CD4-positive, alpha-beta T cell (primary cell): ENCODE results near the gene RNF186. TPM values are rescaled to one million over a fixed set of nuclear protein-coding genes. Genes with fewer than 3 reads are reported as not detected.

Experiments used
- ATAC-seq: fragments of 200-7000 bp; cut with Tn5 transposase; one replicate; pipeline ENCODE4 v1.10.0; 2022; ENCODE audit warnings: mild to moderate bottlenecking; ENCODE audit not compliant: poor library complexity
- CTCF ChIA-PET: fragments of 350-600 bp; sonication (Branson Sonifier 250); formaldehyde crosslinking; loops from one replicate; lab custom pipeline; 2021; ENCODE audit warnings: antibody characterized with exemption, inconsistent platforms; lab: Charles Lee
- POLR2A ChIA-PET: fragments of 350-600 bp; sonication (Branson Sonifier 250); formaldehyde crosslinking; loops from one replicate; lab custom pipeline; 2021; ENCODE audit warnings: antibody characterized with exemption, inconsistent platforms; lab: Charles Lee
- DNase-seq, 14 experiments: peaks; one replicate each; pipeline ENCODE4 v3.0.0-alpha.2; 2013 to 2020; ENCODE audit warnings: mixed read lengths in 2 of 14
- H3K27ac ChIP-seq, 2 donors: one replicate each; pipeline versions ENCODE4 v1.5.1 to v1.7.0; 2013; ENCODE audit warnings: low read length in 2 of 2, low read depth in 1 of 2, mild to moderate bottlenecking in 1 of 2
- H3K27me3 ChIP-seq, 2 experiments: 1 replicate in 1 of 2; 2 replicates in 1 of 2; pipeline versions ENCODE4 v1.6.1 to v1.7.0; 2013; ENCODE audit warnings: low read length in 2 of 2, control low read depth in 1 of 2, mild to moderate bottlenecking in 1 of 2, moderate library complexity in 1 of 2; ENCODE audit not compliant: insufficient read depth in 2 of 2, control insufficient read depth in 1 of 2
- H3K36me3 ChIP-seq: one replicate; pipeline ENCODE4 v1.6.1; 2013; ENCODE audit warnings: low read length, control low read depth; ENCODE audit not compliant: insufficient read depth
- H3K4me1 ChIP-seq: one replicate; pipeline ENCODE4 v1.6.1; 2013; ENCODE audit warnings: low read length, control low read depth; ENCODE audit not compliant: insufficient read depth
- H3K4me3 ChIP-seq: one replicate; pipeline ENCODE4 v1.5.1; 2013; ENCODE audit warnings: mild to moderate bottlenecking, low read length, moderate library complexity
- H3K9me3 ChIP-seq, 2 experiments: 1 replicate in 1 of 2; 2 replicates in 1 of 2; pipeline versions ENCODE4 v1.6.1 to v1.7.0; 2013; ENCODE audit warnings: low read length in 2 of 2, mild to moderate bottlenecking in 2 of 2, control low read depth in 1 of 2, moderate library complexity in 1 of 2; ENCODE audit not compliant: control insufficient read depth in 1 of 2, insufficient read depth in 1 of 2
- H3K27ac Mint-ChIP-seq: one replicate; pipeline ENCODE4 v1.8.0; 2020; ENCODE audit warnings: mixed read lengths
- H3K27me3 Mint-ChIP-seq: one replicate; pipeline ENCODE4 v1.8.0; 2021; ENCODE audit warnings: mixed read lengths
- H3K36me3 Mint-ChIP-seq: one replicate; pipeline ENCODE4 v1.8.0; 2021; ENCODE audit warnings: low read depth, mixed read lengths
- H3K4me1 Mint-ChIP-seq: one replicate; pipeline ENCODE4 v1.8.0; 2021; ENCODE audit warnings: low read depth, mixed read lengths
- H3K4me3 Mint-ChIP-seq: one replicate; pipeline ENCODE4 v1.8.0; 2020; ENCODE audit warnings: mild to moderate bottlenecking, mixed read lengths
- H3K9me3 Mint-ChIP-seq: one replicate; pipeline ENCODE4 v1.8.0; 2020; ENCODE audit warnings: mixed read lengths
- CTCF ChIP-seq: fragments of 200-600 bp; IDR thresholded peaks from one replicate; pipeline ENCODE4 v1.8.0; 2022; ENCODE audit warnings: antibody characterized with exemption, mild to moderate bottlenecking
- intact Hi-C, 2 experiments: fragments of 100-400 bp; cut with DNase I in 1 of 2; cut with micrococcal nuclease in 1 of 2; formaldehyde crosslinking; loops; one replicate each; pipeline versions ENCODE4 v1.15.1 to v1.9.0; 2023 to 2025; cut with DNase I, micrococcal nuclease
- total RNA-seq, 174 experiments: library from RNA in 2 of 174; stranded (reverse) in 2 of 174; gene quantifications; one replicate each; pipeline ENCODE4 v1.2.3 and lab custom pipeline; 2021 to 2026

The RNF186 gene
- total RNA-seq, 2 experiments from 2014 or later: not detected

GRCh38 chr1:19861842-19862530, 46.9 kb upstream of the RNF186 start:
- no peak for DNase-seq
- H3K36me3 ChIP-seq: no peaks in the 10 kb centered on the region
- Mint-ChIP-seq H3K27me3 (peaks cover 51% of the 10 kb centered on the region), H3K36me3 (no peaks in the 10 kb centered on the region), H3K9me3 (peaks cover 7% of the 10 kb centered on the region), H3K4me1 (no peaks in the 10 kb centered on the region), H3K4me3 (no peak overlapping the region), H3K27ac (no peak overlapping the region)
- TF ChIP-seq CTCF: no peak
- no peak for ATAC-seq
- ChIA-PET POLR2A (no interaction called here), CTCF (no interaction called here)
- H3K9me3 ChIP-seq: peaks cover 4 to 7% of the 10 kb centered on the region in 2 experiments
- peaks cover 14 to 31% of the 10 kb centered on the region in 2 experiments for H3K27me3 ChIP-seq
- no peak overlapping the region for H3K27ac ChIP-seq
- intact Hi-C loops: no loop called here
- no peak overlapping the region for H3K4me3 ChIP-seq
- no peaks in the 10 kb centered on the region for H3K4me1 ChIP-seq

- CTCF ChIA-PET: no interaction called here
- DNase-seq (no peak), ATAC-seq (no peak)
- POLR2A ChIA-PET: no interaction called here
- no peak overlapping the region for H3K27ac ChIP-seq
- intact Hi-C loops: no loop called here
- Mint-ChIP-seq H3K27me3 (peaks cover 46% of the 10 kb centered on the region), H3K4me1 (no peaks in the 10 kb centered on the region), H3K4me3 (no peak overlapping the region), H3K9me3 (peaks cover 7% of the 10 kb centered on the region), H3K27ac (no peak overlapping the region), H3K36me3 (no peaks in the 10 kb centered on the region)
- H3K4me3 ChIP-seq: no peak overlapping the region
- peaks cover 14 to 30% of the 10 kb centered on the region in 2 experiments for H3K27me3 ChIP-seq
- H3K36me3 ChIP-seq: no peaks in the 10 kb centered on the region
- no peaks in the 10 kb centered on the region for H3K4me1 ChIP-seq
- TF ChIP-seq CTCF: no peak
- peaks cover 4 to 7% of the 10 kb centered on the region in 2 experiments for H3K9me3 ChIP-seq
These were observed 46.0 kb upstream of the RNF186 start for GRCh38 chr1:19861034-19861433.

- Histone ChIP-seq H3K4me1 (no peaks in the 10 kb centered on the region), H3K27ac (no peak overlapping the region), H3K36me3 (no peaks in the 10 kb centered on the region), H3K4me3 (no peak overlapping the region), H3K27me3 (peaks cover 9 to 24% of the 10 kb centered on the region in 2 experiments), H3K9me3 (peaks cover 4 to 7% of the 10 kb centered on the region in 2 experiments)
- no peak for DNase-seq
- ChIA-PET POLR2A (no interaction called here), CTCF (no interaction called here)
- Mint-ChIP-seq H3K9me3 (peaks cover 5% of the 10 kb centered on the region), H3K27me3 (peaks cover 45% of the 10 kb centered on the region), H3K27ac (no peak overlapping the region), H3K36me3 (no peaks in the 10 kb centered on the region), H3K4me1 (no peaks in the 10 kb centered on the region), H3K4me3 (no peak overlapping the region)
- intact Hi-C loops: no loop called here
- TF ChIP-seq CTCF: no peak
- ATAC-seq: no peak
These were observed 45.3 kb upstream of the RNF186 start for GRCh38 chr1:19860418-19860817.
